ENCODE data around the gene SEMA5B.

The SEMA5B gene

GRCh38 chr3:122890720-122891220 lies 136.8 kb downstream of the SEMA5B start:
- DNase-seq: no peak

- DNase-seq: no peak
These were observed 137.4 kb downstream of the SEMA5B start for GRCh38 chr3:122890077-122890719.

- no peak for DNase-seq
These were observed 140.6 kb downstream of the SEMA5B start for GRCh38 chr3:122886946-122887345.

- DNase-seq: no peak
These were observed 141.3 kb downstream of the SEMA5B start for GRCh38 chr3:122886251-122886650.

- DNase-seq: no peak
These were observed 145.1 kb downstream of the SEMA5B start for GRCh38 chr3:122882361-122882947.

- no peak for DNase-seq
These were observed 146.9 kb downstream of the SEMA5B start for GRCh38 chr3:122880624-122881023.

GRCh38 chr3:122880173-122880572 lies 147.4 kb downstream of the SEMA5B start:
- no peak for DNase-seq

GRCh38 chr3:122875547-122876127 lies 151.9 kb downstream of the SEMA5B start:
- DNase-seq: no peak

- DNase-seq: no peak
These were observed 153.6 kb downstream of the SEMA5B start for GRCh38 chr3:122873741-122874515.

- no peak for DNase-seq
These were observed 159.2 kb downstream of the SEMA5B start for GRCh38 chr3:122868322-122868721.

- no peak for DNase-seq
These were observed 163.1 kb downstream of the SEMA5B start for GRCh38 chr3:122864498-122864897.

GRCh38 chr3:122862381-122862780 lies 165.2 kb downstream of the SEMA5B start:
- no peak for DNase-seq

Measured in activated CD8-positive, alpha-beta memory T cell treated with anti-CD3 and anti-CD28 coated beads, Interleukin-2, amount 50 U/mL, for 48 hours (primary cell).